Gastrocnemius medialis (tissue), 4 donors: ENCODE results near the gene SCIN. TPM values are rescaled to one million over a fixed set of nuclear protein-coding genes. Genes with fewer than 3 reads are reported as not detected.

Source experiments
- ATAC-seq, 2 donors: fragments of 150-250 bp; one replicate each; pipeline ENCODE4 v1.9.1; 2016
- DNase-seq, 2 donors: peaks; one replicate each; pipeline ENCODE4 v3.0.0-alpha.2; 2019
- H3K27ac ChIP-seq, 4 donors: fragments of 200-600 bp; sonication (generic); 1 replicate in 1 of 4; 2 replicates in 3 of 4; pipeline ENCODE4 v1.5.1; 2016 to 2018; ENCODE audit warnings: mild to moderate bottlenecking in 2 of 4, moderate library complexity in 1 of 4
- H3K27me3 ChIP-seq, 3 donors: fragments of 200-600 bp; sonication (generic) in 2 of 3; 1 replicate in 1 of 3; 2 replicates in 2 of 3; pipeline versions ENCODE4 v1.5.1 to v1.6.0; 2016 to 2019; ENCODE audit warnings: mild to moderate bottlenecking in 1 of 3, moderate library complexity in 1 of 3
- H3K36me3 ChIP-seq, 2 donors: fragments of 200-600 bp; sonication (generic) in 1 of 2; one replicate each; pipeline ENCODE4 v1.5.1; 2017 to 2018
- H3K4me1 ChIP-seq, 2 donors: fragments of 200-600 bp; sonication (generic) in 1 of 2; one replicate each; pipeline ENCODE4 v1.5.1; 2016 to 2017; ENCODE audit warnings: mild to moderate bottlenecking in 2 of 2
- H3K4me3 ChIP-seq, 4 donors: fragments of 200-600 bp; sonication (generic) in 3 of 4; 1 replicate in 1 of 4; 2 replicates in 3 of 4; pipeline ENCODE4 v1.5.1; 2016 to 2019; ENCODE audit warnings: mild to moderate bottlenecking in 2 of 4
- H3K9me3 ChIP-seq, 3 donors: fragments of 200-600 bp; sonication (generic) in 2 of 3; 1 replicate in 1 of 3; 2 replicates in 2 of 3; pipeline ENCODE4 v1.5.1; 2016 to 2019
- CTCF ChIP-seq, 5 experiments: fragments of 450-650 bp in 3 of 5; fragments of 200-600 bp in 2 of 5; sonication (generic) in 2 of 5; IDR thresholded peaks in 4 of 5; conservative IDR thresholded peaks in 1 of 5; 1 replicate in 4 of 5; 2 replicates in 1 of 5; pipeline ENCODE4 v1.5.1; 2016 to 2019; ENCODE audit warnings: antibody characterized with exemption in 5 of 5, mild to moderate bottlenecking in 3 of 5, moderate library complexity in 3 of 5
- POLR2A ChIP-seq, 2 donors: fragments of 450-650 bp; IDR thresholded peaks; one replicate each; pipeline ENCODE4 v1.6.1; 2017; ENCODE audit warnings: antibody characterized with exemption in 2 of 2, mild to moderate bottlenecking in 2 of 2, moderate library complexity in 2 of 2
- in situ Hi-C, 4 donors: fragments of 200-750 bp; cut with MboI; loops; one replicate each; pipeline versions ENCODE4 v1.15.0 to v1.8.0; 2017; ENCODE audit warnings: low sequenced_read_pairs in 4 of 4
- intact Hi-C: fragments of 100-400 bp; cut with DNase I; formaldehyde crosslinking; loops from one replicate; pipeline ENCODE4 v1.15.1; 2023; ENCODE audit warnings: low total_unique reads
- total RNA-seq, 4 donors: library from RNA; depleted of rRNA; stranded (reverse); fragments of >200 nt; gene quantifications; one replicate each; pipeline versions ENCODE4 v1.1.0 to v1.2.3, GENCODE V29; 2016

The SCIN gene
- total RNA-seq, 4 donors from 2014 or later, result 0.09 to 2.4 (median 1.4) TPM; not detected in 1

DNA sequence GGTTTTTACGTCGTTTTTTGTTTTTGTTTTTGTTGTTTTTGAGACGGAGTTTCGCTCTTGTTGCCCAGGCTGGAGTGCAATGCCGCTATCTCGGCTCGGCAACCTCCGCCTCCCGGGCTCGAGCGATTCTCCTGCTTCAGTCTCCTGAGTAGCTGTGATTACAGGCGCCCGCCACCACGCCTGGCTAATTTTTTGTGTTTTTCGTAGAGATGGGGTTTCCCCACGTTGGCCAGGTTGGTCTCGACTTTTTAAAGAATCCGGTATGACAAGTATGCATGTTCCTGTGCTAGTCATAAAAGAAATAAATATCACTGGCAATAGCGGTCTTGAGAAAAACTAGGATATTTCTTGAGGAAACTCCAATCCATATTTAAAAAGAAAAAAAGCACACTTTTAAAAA lies 114.2 kb downstream of the SCIN start:
- intact Hi-C loops (loop anchor here (5.0 kb wide), 3 partner anchors 88 to 493 kb away; partner anchors contain the start of gene TMEM106B), in situ Hi-C loops (no loop called here)
- no peak for TF ChIP-seq POLR2A (IDR thresholded peaks at IDR 0.05)
- no peak for TF ChIP-seq CTCF (IDR thresholded peaks at IDR 0.05 in 4 of 5, conservative IDR thresholded peaks at IDR 0.05 in 1 of 5)
- Histone ChIP-seq H3K4me1 (peaks cover 0 to 3% of the 10 kb centered on the region in 2 donors), H3K4me3 (no peak overlapping the region), H3K27ac (no peak overlapping the region), H3K27me3 (no peaks in the 10 kb centered on the region), H3K36me3 (no peaks in the 10 kb centered on the region), H3K9me3 (no peaks in the 10 kb centered on the region)
- DNase-seq (no peak), ATAC-seq (no peak)

GRCh38 chr7:12685550-12685949 lies 115.0 kb downstream of the SCIN start:
- Histone ChIP-seq H3K4me1 (peaks cover 0 to 11% of the 10 kb centered on the region in 2 donors), H3K9me3 (no peaks in the 10 kb centered on the region), H3K27ac (peak overlapping the region in 2 of 4 donors; percentile 85 to 87), H3K27me3 (no peaks in the 10 kb centered on the region), H3K36me3 (no peaks in the 10 kb centered on the region), H3K4me3 (no peak overlapping the region)
- DNase-seq (peak in 1 of 2 donors; percentile 17), ATAC-seq (no peak)
- TF ChIP-seq POLR2A (IDR thresholded peaks at IDR 0.05), result no peak
- TF ChIP-seq CTCF (IDR thresholded peaks at IDR 0.05 in 4 of 5, conservative IDR thresholded peaks at IDR 0.05 in 1 of 5), result peak in 2 of 5 experiments; percentile 14 to 22
- intact Hi-C loops, result loop anchor here (5.0 kb wide), 3 partner anchors 87 to 492 kb away; partner anchors contain the start of gene TMEM106B
- in situ Hi-C loops, result no loop called here

GRCh38 chr7:12686234-12686890 lies 115.8 kb downstream of the SCIN start:
- TF ChIP-seq POLR2A (IDR thresholded peaks at IDR 0.05) (no peak), CTCF (IDR thresholded peaks at IDR 0.05 in 4 of 5, conservative IDR thresholded peaks at IDR 0.05 in 1 of 5) (peak; percentile 72 to 98 (median 94))
- peak; percentile 79 to 81 for ATAC-seq
- Histone ChIP-seq H3K4me1 (peaks cover 0 to 15% of the 10 kb centered on the region in 2 donors), H3K4me3 (peak overlapping the region; percentile 87 to 96 (median 91)), H3K9me3 (no peaks in the 10 kb centered on the region), H3K27ac (peak overlapping the region; percentile 80 to 87 (median 86)), H3K27me3 (no peaks in the 10 kb centered on the region), H3K36me3 (no peaks in the 10 kb centered on the region)
- peak; percentile 72 to 85 for DNase-seq
- in situ Hi-C loops (no loop called here), intact Hi-C loops (loop anchor here (2.0 to 5.0 kb wide), 5 partner anchors 28 to 491 kb away; partner anchors contain the start of gene TMEM106B)

GRCh38 chr7:12686891-12687717 lies 116.6 kb downstream of the SCIN start, which contains the start of gene ARL4A:
Gene ARL4A (plus strand): TSS chr7:12687633. CDS start chr7:12688255, 622 bp downstream.
- TF ChIP-seq POLR2A (IDR thresholded peaks at IDR 0.05) (peak; percentile 54 to 81), CTCF (IDR thresholded peaks at IDR 0.05 in 4 of 5, conservative IDR thresholded peaks at IDR 0.05 in 1 of 5) (peak in 3 of 5 experiments; percentile 0 to 13 (median 12))
- DNase-seq (peak; percentile 98 to 99), ATAC-seq (peak; percentile 93 to 96)
- intact Hi-C loops (loop anchor here (2.0 to 5.0 kb wide), 5 partner anchors 28 to 490 kb away; partner anchors contain the start of gene TMEM106B), in situ Hi-C loops (no loop called here)
- Histone ChIP-seq H3K27me3 (no peaks in the 10 kb centered on the region), H3K4me1 (peaks cover 0 to 15% of the 10 kb centered on the region in 2 donors), H3K27ac (peak within 1 kb of the TSS; percentile 80 to 87 (median 86)), H3K4me3 (peak within 1 kb of the TSS; percentile 87 to 96 (median 91)), H3K9me3 (no peaks in the 10 kb centered on the region), H3K36me3 (no peaks in the 10 kb centered on the region)
